HepG2 (cell line): ENCODE data around the gene CASKIN1. TPM values are rescaled to one million over a fixed set of nuclear protein-coding genes. Genes with fewer than 3 reads are reported as not detected.

ENCODE experiments used
- ATF1 ChIP-seq: IDR thresholded peaks from 2 replicates; pipeline ENCODE4 v1.6.1; 2016; ENCODE audit warnings: mild to moderate bottlenecking, control low read depth
- FOXA3 ChIP-seq: IDR thresholded peaks from 2 replicates; pipeline ENCODE4 v1.6.1; 2016; ENCODE audit warnings: missing genetic modification reagents, missing compliant biosample characterization
- FOXK2 ChIP-seq: fragments of 450-650 bp; IDR thresholded peaks from 2 replicates; pipeline ENCODE4 v1.6.1; 2016
- GABPA ChIP-seq, 2 experiments: IDR thresholded peaks; 2 replicates each; pipeline ENCODE4 v1.6.1; 2011 to 2016; ENCODE audit warnings: low read depth in 2 of 2, low read length in 1 of 2, missing biosample characterization in 1 of 2, missing genetic modification characterization in 1 of 2
- GABPB1 ChIP-seq: IDR thresholded peaks from 2 replicates; pipeline ENCODE4 v1.6.1; 2016; ENCODE audit warnings: mild to moderate bottlenecking, missing genetic modification reagents, moderate library complexity, missing compliant biosample characterization
- HIVEP1 ChIP-seq: sonication (generic); formaldehyde crosslinking; IDR thresholded peaks from 2 replicates; pipeline ENCODE4 v1.4.0; 2020; ENCODE audit warnings: mild to moderate bottlenecking, missing genetic modification reagents
- KDM2A ChIP-seq: sonication (generic); formaldehyde crosslinking; IDR thresholded peaks from 2 replicates; pipeline ENCODE4 v1.4.0; 2020; ENCODE audit warnings: low read depth, missing genetic modification reagents, borderline replicate concordance
- KMT2B ChIP-seq: IDR thresholded peaks from 2 replicates; pipeline ENCODE4 v1.6.1; 2016; ENCODE audit warnings: missing genetic modification reagents, missing compliant biosample characterization
- NR2F1 ChIP-seq, 2 experiments: fragments of 450-650 bp in 1 of 2; formaldehyde crosslinking in 1 of 2; IDR thresholded peaks; 2 replicates each; pipeline versions ENCODE4 v1.5.0 to v1.6.1; 2016 to 2020; ENCODE audit warnings: mild to moderate bottlenecking in 1 of 2, missing compliant biosample characterization in 1 of 2, missing genetic modification reagents in 1 of 2, moderate library complexity in 1 of 2
- RAD51 ChIP-seq: fragments of 450-650 bp; IDR thresholded peaks from 2 replicates; pipeline ENCODE4 v1.6.1; 2016; ENCODE audit warnings: borderline replicate concordance
- RARA ChIP-seq: IDR thresholded peaks from 2 replicates; pipeline ENCODE4 v1.6.1; 2016; ENCODE audit warnings: missing genetic modification reagents, missing compliant biosample characterization
- RFX1 ChIP-seq: fragments of 450-650 bp; IDR thresholded peaks from 2 replicates; pipeline ENCODE4 v1.6.1; 2017
- SALL1 ChIP-seq: sonication (generic); formaldehyde crosslinking; IDR thresholded peaks from 2 replicates; pipeline ENCODE4 v1.8.0; 2022; ENCODE audit warnings: mild to moderate bottlenecking, missing genetic modification reagents
- SNAPC4 ChIP-seq: sonication (generic); formaldehyde crosslinking; IDR thresholded peaks from 2 replicates; pipeline ENCODE4 v1.4.0; 2020; ENCODE audit warnings: mild to moderate bottlenecking, missing genetic modification reagents
- TERF1 ChIP-seq: sonication (generic); formaldehyde crosslinking; IDR thresholded peaks from 2 replicates; pipeline ENCODE4 v1.8.0; 2022; ENCODE audit warnings: mild to moderate bottlenecking, missing genetic modification reagents, moderate library complexity
- ZBTB39 ChIP-seq: sonication (generic); formaldehyde crosslinking; IDR thresholded peaks from 2 replicates; pipeline ENCODE4 v1.5.0; 2020; ENCODE audit warnings: missing genetic modification reagents
- ZNF20 ChIP-seq: sonication (generic); formaldehyde crosslinking; IDR thresholded peaks from 2 replicates; pipeline ENCODE4 v1.4.0; 2020; ENCODE audit warnings: mild to moderate bottlenecking, moderate library complexity, missing genetic modification reagents
- ZNF24 ChIP-seq: fragments of 450-650 bp; IDR thresholded peaks from 2 replicates; pipeline ENCODE4 v1.6.1; 2017; ENCODE audit warnings: antibody characterized with exemption, mild to moderate bottlenecking
- ZNF292 ChIP-seq: sonication (generic); formaldehyde crosslinking; IDR thresholded peaks from 2 replicates; pipeline ENCODE4 v1.8.1; 2022; ENCODE audit warnings: mild to moderate bottlenecking, low read depth, missing genetic modification reagents, borderline replicate concordance
- ZNF33A ChIP-seq: sonication (generic); formaldehyde crosslinking; IDR thresholded peaks from 2 replicates; pipeline ENCODE4 v1.5.1; 2020; ENCODE audit warnings: missing genetic modification reagents, mild to moderate bottlenecking, moderate library complexity, borderline replicate concordance
- ZNF546 ChIP-seq: sonication (generic); formaldehyde crosslinking; conservative IDR thresholded peaks from 2 replicates; pipeline ENCODE4 v1.8.1; 2023; ENCODE audit warnings: mild to moderate bottlenecking, missing genetic modification reagents
- ZNF557 ChIP-seq: sonication (generic); formaldehyde crosslinking; IDR thresholded peaks from 2 replicates; pipeline ENCODE4 v1.4.0; 2020; ENCODE audit warnings: missing genetic modification reagents
- ZNF768 ChIP-seq: sonication (generic); formaldehyde crosslinking; IDR thresholded peaks from 2 replicates; pipeline ENCODE4 v1.4.0; 2020; ENCODE audit warnings: missing genetic modification reagents
- ZNF816 ChIP-seq: sonication (generic); formaldehyde crosslinking; IDR thresholded peaks from 2 replicates; pipeline ENCODE4 v1.8.0; 2022; ENCODE audit warnings: missing genetic modification reagents, mild to moderate bottlenecking, borderline replicate concordance
- polyA plus RNA-seq, 8 experiments: library from polyadenylated mRNA; depleted of rRNA in 3 of 8; stranded (reverse) in 7 of 8; unstranded in 1 of 8; fragments of >200 nt; fragmentation: Illumina TruSeq in 4 of 8; extraction: Trizol in 4 of 8; gene quantifications; 2 replicates each; pipeline versions ENCODE4 v1.2.1 to v1.2.3, GENCODE V29; 2011 to 2016; ENCODE audit warnings: low read depth in 4 of 8, missing spikeins in 1 of 8, mixed read lengths in 1 of 8; ENCODE audit not compliant: insufficient read depth in 1 of 8
- total RNA-seq, 5 experiments: library from RNA; depleted of rRNA; stranded (reverse); fragments of >200 nt; fragmentation: Illumina TruSeq; extraction: Trizol; gene quantifications; 2 replicates each; pipeline ENCODE4 v1.2.3, GENCODE V29; 2016; ENCODE audit warnings: low read depth in 1 of 5

CASKIN1 gene
- total and polyA plus RNA-seq, 2 of the 13 experiments (the other 11 are each of a cell fraction or from before 2014, with no cell fraction given): 1.2 to 2.2 TPM

- TF ChIP-seq ZBTB39 (CRISPR knock-in tag): no peak
- TF ChIP-seq SNAPC4 (CRISPR knock-in tag): no peak
- TF ChIP-seq ZNF768 (CRISPR knock-in tag): 0 out of 2 replicates have a peak, but pooled peaks have one; percentile 41
- TF ChIP-seq RARA (CRISPR knock-in tag): no peak
- TF ChIP-seq ZNF816 (CRISPR knock-in tag): no peak
- TF ChIP-seq GABPB1 (CRISPR knock-in tag): peak; percentile 51; the same call in 1 of the 2 replicates
- no peak for TF ChIP-seq ZNF24
- 0 out of 2 replicates have a peak, but pooled peaks have one; percentile 22 for TF ChIP-seq SALL1 (CRISPR knock-in tag)
- no peak for TF ChIP-seq RFX1
- no peak for TF ChIP-seq GABPA (IDR thresholded peaks at IDR 0.05; ENCODE audit: low read depth, low read length)
- no peak for TF ChIP-seq GABPA (CRISPR knock-in tag; IDR thresholded peaks at IDR 0.05; ENCODE audit: low read depth)
- TF ChIP-seq ZNF20 (CRISPR knock-in tag): no peak
- TF ChIP-seq ZNF292 (CRISPR knock-in tag): no peak
- no peak for TF ChIP-seq ZNF557 (CRISPR knock-in tag)
- TF ChIP-seq KMT2B (CRISPR knock-in tag): no peak
- TF ChIP-seq ZNF546 (CRISPR knock-in tag): no peak
- no peak for TF ChIP-seq TERF1 (CRISPR knock-in tag)
- TF ChIP-seq KDM2A (CRISPR knock-in tag): peak; percentile 54
- TF ChIP-seq HIVEP1 (CRISPR knock-in tag): peak; percentile 50; the same call in 1 of the 2 replicates
- TF ChIP-seq RAD51: no peak
- no peak for TF ChIP-seq ZNF33A (CRISPR knock-in tag)
- no peak for TF ChIP-seq FOXA3 (CRISPR knock-in tag)
- peak in 1 of 2 experiments; percentile 53; a peak in 1 of 4 replicates for TF ChIP-seq NR2F1 (CRISPR knock-in tag; IDR thresholded peaks at IDR 0.05)
- TF ChIP-seq FOXK2: no peak
- no peak for TF ChIP-seq ATF1
These were observed 33.1 kb downstream of the CASKIN1 start (continued) for GRCh38 chr16:2163211-2163881.
